Glomerular visceral epithelial cell (primary cell): ENCODE data around the gene HSH2D.
"Not testable (repeated sequence)": the region's sequence is repeated elsewhere in the genome, so short reads cannot be mapped to it uniquely, and the experiment has no call there.

ENCODE experiments used
- DNase-seq: peaks from one replicate; pipeline ENCODE4 v3.0.0-alpha.2; 2016; ENCODE audit errors: extremely low spot score

HSH2D gene

DNA sequence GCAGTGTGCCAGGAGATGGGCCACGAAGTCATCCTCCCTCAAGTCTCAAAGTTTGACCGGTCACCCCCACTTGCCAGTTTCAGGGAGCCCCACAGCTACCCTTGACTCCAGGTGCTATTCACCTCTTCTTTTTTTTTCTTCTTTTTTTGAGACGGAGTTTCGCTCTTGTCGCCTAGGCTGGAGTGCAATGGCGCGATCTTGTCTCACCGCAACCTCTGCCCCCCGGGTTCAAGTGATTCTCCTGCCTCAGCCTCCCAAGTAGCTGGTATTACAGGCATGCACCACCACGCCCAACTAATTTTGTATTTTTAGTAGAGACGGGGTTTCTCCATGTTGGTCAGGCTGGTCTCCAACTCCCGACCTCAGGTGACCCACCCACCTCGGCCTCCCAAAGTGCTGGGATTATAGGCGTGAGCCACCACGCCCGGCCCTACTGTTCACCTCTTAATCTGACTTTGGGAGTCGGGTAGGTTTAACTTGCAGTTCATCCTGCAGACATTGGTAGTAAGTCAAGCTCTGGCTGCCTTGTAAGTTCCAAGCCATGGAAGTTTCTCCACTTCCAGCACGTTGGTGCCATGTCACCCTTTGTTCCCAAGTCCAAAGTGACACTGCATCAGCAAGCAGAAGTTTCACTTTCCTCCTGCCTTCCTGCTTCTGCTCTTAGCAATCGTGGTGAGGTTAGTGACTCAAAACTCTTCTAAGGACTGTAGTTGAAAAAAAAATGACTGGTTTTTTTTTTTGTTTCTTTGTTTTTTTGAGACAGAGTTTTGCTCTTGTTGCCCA is 24.2 kb upstream of the HSH2D start:
- not testable (repeated sequence) for DNase-seq

DNA sequence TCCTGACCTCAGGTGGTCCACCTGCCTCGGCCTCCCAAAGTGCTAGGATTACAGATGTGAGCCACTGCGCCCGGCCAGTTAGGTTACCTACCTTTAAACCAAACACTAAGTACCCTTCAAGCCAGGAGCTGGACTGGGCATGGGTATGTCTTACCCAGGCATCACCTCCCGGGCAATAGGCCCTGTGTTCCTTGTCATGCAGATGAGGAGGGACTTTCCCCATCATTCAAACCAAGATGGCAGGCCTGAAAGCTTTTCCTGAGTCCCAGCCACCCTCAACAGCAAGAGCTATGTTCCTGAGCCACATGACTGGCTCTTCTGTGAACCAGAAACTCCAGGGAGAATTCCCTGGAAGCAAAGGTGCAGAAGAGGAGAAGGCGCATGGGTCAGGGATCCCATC is 22.3 kb upstream of the HSH2D start:
- DNase-seq: no peak

- no peak for DNase-seq
These were observed 21.5 kb upstream of the HSH2D start for GRCh38 chr19:16121967-16122366.

GRCh38 chr19:16124953-16125352 is 18.5 kb upstream of the HSH2D start:
- DNase-seq: no peak

DNA sequence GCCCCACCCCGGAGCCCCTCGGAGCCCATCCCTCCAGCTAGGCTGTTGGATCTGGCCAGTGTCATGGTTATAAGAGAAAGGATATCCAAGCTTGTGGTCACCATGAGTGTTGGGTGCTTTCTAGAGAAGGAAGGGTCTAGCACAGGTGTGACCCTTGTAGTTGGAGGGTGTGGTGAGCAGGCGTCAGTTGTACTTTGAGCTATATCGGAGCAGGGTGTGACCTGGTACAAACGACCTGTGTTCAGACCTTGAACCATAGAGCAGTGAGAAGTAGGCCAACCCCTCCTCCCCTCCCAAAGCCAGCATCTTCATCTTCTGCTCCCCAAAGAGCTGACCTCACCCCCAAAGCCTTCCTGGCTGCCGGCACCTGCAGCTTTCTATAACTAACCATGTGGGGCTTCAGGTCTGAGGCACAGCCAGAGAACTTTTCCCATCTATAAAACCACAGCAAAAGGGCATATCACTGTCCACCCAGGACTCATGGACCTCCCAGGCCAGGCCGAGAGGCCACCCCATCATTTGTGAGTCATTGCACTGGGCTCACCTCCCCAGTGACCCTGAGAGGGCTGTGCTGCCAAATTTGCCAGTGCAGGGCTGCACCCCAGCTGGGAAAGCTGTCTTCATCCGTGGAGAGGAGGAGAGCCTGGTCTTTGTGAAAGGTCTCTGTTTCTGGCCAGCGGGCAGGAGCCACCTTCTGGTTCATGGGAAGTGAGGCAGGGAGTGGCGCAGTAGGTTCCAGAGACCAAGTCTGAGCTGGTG is 17.6 kb upstream of the HSH2D start:
- no peak for DNase-seq

DNA sequence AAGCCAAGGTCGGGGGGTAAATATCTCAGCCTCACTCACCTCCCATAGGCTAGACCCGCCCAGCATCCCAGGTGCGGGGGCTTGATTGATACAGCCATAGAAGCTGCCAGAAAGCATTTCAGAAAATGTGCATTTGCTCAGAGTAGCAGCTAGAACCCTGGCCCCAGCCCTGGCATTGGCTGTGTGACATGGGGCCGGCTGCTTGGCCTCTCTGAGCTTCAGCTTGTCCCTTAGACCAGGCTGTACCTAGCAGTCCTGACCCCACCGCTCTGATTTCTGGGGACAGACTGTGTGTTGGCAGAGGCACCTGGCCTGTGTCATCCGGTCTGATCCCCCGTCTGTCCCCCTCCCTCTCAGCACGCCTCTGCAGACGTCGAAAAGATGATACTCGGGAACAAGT is 16.4 kb upstream of the HSH2D start:
- no peak for DNase-seq

DNA sequence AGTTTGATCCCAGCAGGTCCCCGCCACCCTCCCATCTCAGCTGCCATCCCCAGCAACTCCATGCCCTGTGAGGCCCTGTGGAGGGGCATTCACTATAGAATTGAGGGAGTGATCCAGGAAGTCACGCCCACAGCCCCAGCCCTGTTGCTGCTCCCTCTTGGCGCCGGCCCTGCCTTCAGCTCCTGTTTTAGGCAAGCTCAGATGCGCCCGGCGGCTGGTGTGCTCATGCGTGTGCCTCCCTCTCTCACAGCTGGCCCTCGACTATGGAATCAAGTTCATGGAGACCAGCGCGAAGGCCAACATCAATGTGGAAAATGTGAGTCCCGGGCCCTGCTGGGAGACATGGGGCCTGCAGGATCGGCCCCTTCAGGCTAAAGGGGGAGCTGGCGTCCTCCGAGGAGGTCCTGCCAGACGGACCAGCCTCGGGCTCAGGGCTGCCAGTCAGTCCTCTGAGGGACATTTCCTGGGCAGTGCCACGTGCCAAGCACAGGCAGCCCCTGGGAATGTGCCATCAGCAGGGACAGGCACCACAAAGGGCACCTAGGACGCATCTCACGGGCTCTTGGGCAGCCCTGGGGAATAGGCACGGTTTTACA is 15.6 kb upstream of the HSH2D start:
- DNase-seq: no peak

DNA sequence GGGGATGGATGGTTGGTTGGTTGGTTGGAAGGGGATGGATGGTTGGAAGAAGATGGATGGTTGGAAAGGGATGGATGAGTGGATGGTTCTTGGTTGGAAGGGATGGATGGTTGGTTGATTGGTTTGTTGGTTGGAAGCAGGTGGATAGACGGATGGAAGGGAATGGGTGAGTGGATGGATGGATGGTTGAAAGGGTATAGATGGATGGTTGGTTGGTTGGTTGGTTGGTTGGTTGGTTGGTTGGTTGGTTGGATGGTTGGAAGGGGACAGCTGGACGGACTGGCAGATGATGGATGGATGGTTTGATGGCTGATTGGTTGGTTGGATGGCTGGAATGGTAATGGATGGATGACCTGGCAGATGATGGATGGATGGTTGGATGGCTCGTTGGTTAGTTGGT is 11.8 kb upstream of the HSH2D start:
- no peak for DNase-seq

DNA sequence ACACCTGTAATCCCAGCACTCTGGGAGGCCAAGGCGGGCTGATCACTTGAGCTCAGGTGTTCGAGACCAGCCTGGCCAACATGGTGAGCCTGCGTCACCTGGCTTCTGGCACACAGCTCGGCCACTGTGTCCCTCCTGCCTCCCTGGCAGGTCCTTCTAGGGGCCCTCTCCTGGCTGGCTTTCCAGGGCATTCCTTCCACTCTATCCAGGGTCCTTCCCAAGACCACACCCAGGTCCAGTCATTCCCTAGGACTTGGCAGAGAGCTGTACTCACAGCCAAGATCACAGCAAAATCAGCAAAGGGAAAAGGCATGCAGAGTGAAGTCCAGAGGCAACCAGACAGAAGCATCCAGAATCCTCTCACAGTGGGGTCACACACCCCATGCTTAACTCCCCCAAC is 9.7 kb upstream of the HSH2D start:
- DNase-seq: no peak

- DNase-seq: no peak
These were observed 9.0 kb upstream of the HSH2D start for GRCh38 chr19:16134510-16134909.

- no peak for DNase-seq
These were observed 7.9 kb upstream of the HSH2D start for GRCh38 chr19:16135430-16136127.

DNA sequence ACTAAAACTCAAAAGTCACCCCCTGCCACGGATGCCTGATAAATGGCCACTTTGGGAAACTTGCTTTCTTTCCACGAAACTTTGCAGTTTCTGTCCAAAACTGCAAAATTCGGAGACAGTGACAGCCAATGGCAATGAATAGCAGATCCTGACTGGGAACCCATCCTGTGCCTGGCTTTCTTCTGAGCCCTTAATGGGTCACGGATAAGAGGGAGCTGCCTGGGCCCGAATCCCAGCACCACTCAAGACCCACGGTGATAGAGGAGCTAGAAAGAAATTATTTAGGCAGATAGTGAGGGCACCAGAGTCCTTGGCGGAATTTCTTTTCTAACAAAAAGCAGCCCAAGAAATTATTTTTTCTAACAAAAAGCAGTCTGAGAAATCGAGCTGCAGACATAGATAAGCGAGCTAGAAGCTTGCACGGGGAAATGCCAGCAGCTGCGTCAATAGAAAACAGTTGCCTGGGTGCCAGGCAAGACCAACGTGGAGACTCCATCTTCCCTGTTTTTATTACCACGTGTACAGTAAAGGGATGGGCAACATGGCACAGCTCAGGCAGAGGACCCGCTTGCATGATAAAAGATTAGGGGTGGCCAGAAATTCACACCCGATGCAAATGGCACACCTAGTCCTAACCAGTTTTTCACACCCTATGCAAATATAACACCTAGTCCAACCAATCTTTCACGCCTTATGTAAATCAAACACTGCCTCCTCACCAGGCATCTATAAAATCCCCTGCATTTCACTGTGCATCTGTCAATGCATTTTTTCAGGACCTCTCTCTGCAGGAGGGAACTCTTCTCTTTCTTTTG is 7.1 kb upstream of the HSH2D start:
- DNase-seq: no peak

DNA sequence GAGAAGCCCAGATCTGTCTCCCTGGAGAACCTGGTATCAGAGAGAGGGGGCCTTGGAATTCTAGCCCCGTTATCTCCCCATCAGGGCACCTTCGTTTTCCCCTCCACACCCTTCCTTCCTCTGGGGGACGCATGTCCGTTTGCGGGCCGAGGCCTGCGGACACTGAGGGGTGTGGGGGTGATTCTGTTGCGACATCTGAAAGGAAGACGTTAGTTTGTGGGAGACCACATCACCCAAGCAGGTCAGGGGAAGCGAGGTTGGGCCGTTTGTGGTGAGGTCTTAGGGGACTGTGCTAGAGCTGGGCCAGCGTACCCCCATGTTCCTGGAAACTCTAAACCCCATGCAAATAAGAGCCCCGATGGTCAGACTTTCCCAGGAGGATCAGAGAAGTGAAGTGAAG is 3.7 kb upstream of the HSH2D start:
- DNase-seq: no peak

- no peak for DNase-seq
These were observed 2.4 kb upstream of the HSH2D start for GRCh38 chr19:16141043-16141442.

DNA sequence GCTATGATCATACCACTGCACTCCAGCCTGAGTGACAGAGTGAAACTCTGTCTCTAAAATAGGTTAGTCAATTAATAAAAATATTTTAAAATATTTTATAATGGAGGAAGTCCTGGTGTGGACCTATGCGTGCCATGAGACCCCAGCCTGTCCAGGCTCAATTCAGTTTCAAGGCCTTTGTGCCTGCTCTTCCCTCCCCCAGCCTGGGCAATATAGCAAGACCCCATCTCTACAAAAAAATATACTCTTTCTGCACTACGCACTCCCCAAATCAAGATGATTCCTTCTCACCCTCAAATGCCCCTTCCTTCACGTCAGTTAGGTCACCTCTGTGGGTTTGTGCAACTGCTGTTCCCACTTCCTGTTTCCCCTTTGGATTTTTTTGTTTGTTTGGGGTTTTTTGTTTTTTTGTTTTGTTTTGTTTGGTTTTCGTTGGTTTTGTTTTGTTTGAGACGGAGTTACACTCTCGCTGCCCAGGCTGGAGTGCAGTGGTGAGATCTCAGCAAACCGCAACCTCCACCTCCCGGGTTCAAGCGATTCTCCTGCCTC is 1.4 kb upstream of the HSH2D start:
- no peak for DNase-seq

DNA sequence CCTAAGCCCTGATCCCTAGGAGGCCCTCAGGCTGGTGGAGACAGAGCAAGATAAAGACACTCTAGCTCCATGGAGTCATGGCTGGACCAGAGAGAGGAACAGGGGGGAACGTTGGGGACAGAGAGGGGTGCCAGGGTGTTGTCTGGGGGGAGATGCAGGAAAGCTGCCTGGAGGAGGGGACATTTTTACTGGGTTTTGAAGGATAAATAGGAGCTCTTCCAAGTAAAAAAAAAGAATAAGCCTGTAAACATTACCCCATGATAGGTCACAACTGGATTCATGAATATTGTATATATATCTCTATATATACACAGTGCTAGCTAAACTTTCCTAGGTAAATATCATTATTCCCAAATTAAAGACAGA is 714 bp downstream of the HSH2D start:
- no peak for DNase-seq

DNA sequence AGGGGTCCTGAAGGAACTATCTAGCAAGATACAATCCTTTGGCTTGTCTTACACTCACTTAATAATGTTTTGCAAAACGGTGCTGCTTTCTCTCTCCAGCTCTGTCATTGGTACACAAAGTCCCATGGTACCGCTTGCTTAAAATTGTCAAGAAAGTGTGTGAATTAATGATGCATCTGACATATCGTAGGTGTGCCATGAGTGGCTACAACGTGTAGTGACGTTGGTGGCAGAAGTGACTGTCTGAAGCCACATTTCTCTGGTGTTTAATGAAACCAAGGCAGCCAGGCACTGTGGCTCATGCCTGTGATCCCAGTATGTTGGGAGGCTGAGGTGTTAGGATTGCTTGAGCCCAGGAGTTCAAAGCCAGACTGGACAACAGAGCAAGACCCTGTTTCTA is 2.6 kb downstream of the HSH2D start:
- no peak for DNase-seq

DNA sequence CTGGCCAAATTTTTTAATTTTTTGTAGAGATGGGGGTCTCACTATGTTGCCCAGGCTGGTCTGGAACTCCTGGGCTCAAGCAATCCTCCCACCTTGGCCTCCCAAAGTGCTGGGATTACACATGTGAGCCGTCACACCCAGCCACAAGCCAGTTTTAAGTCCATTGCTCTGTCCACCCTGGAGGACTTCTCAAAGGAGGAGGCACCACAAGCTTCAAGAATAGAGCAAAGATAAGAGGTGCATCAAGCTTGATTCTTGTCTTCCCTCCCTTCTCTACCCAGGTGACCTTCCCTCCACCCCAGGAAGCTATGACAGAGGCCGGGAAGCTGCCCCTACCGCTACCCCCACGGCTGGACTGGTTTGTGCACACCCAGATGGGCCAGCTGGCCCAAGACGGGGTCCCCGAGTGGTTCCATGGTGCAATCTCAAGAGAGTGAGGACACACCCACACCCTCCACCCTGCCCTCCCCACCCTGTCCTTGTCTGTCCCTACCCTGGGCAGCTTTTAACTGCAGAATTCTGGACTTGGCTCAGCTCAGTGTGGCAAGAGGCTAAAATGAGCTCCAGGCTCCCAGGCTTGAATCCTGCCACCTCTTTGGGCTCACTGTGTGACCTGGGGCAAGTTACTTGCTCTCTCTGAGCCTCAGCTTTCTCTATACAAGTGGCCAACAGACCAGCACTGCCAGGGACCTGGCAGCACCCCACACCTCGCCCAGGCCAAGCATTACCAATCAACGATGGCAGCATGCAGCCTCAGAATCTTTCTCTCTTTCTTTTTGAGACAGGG is 5.2 kb downstream of the HSH2D start:
- DNase-seq: no peak

DNA sequence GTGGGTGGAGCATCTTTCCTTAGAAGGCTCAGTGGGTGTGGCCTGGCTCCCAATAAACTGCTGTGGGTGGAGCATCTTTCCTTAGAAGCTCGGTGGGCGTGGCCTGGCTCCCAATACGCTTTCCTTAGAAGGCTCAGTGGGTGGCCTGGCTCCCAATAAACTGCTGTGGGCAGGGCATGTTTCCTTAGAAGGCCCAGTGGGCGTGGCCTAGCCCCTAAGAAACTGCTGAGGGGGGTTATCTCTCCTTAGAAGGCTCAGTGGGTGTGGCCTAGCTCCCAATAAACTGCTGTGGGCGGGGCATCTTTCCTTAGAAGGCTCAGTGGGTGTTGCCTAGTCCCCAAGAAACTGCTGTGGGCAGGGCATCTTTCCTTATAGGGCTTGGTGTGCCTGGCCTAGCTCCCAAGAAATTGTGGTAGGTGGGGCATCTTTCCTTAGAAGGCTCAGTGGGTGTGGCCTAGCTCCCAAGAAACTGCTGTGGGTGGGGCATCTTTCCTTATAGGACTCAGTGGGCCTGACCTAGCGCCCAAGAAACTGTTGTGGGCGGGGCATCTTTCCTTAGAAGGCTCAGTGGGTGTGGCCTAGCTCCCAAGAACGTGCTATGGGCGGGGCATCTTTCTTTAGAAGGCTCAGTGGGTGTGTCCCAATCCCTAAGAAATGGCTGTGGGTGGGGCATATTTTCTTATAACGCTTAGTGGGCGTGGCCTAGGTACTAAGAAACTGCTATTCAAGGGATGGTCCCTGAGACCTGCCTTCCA is 10.3 kb downstream of the HSH2D start:
- no peak for DNase-seq

- no peak for DNase-seq
These were observed 11.1 kb downstream of the HSH2D start for GRCh38 chr19:16154557-16154956.
